HG03558 (cell line): ENCODE measurements around the gene INSRR.

Source experiments
- ATAC-seq: cut with Tn5 transposase; IDR thresholded peaks from one replicate; pipeline ENCODE4 v1.9.1; 2021; ENCODE audit warnings: moderate number of reproducible peaks; ENCODE audit not compliant: unreplicated experiment; ENCODE audit errors: extremely low read depth

Gene INSRR

GRCh38 chr1:156894711-156895454 lies 36.0 kb upstream of the INSRR start:
- ATAC-seq, result no peak

GRCh38 chr1:156894001-156894400 lies 35.1 kb upstream of the INSRR start:
- ATAC-seq, result no peak

DNA sequence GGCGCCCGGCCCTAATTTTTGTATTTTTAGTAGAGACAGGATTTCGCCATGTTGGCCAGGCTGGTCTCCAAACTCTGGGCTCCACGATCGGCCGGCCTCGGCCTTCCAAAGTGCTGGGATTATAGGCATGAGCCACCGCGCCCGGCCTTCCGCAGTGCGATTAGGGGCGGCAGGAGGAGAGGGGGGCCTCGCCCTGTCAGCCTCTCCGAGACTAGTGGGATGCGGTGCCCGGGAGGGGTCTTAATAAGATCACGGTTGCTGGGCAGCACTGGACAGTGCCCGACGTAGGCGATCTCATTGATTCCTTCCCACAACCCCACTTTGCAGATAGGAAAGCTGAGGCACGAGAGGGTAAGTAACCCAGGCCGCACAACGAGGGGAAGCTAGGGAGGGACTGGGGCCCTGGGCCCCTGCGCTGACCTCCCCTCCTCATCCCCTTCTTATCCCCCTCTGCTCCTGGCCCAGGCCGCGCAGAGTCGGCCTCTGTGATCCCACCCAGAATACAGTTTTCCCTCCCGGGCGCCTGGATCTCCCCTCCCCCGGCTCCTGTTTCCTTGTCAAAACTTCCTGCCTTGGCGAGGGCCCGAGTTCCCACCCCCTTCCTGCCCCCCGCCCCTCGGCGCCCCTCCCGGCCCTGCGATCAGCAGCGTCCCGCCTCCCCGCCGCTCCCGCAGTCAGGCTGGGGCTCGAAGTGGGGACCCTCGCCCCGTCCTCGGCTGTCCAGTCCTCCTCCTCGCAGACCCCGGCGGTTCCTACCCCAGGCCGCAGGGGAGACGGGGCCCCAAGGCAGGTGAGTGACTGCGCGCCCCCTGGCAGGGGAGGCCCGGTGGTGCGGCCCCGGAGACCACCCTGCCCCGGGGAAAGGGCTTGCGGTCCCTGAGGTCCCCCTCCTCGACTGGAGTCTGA lies 34.4 kb upstream of the INSRR start, which contains the start of gene PEAR1:
PEAR1 (plus strand) TSS at position 671 of the 906 bp plus-strand sequence. CDS start 10,209 bp downstream, outside the sequence.
- no peak for ATAC-seq

- no peak for ATAC-seq
These were observed 33.5 kb upstream of the INSRR start for GRCh38 chr1:156892190-156893047.

DNA sequence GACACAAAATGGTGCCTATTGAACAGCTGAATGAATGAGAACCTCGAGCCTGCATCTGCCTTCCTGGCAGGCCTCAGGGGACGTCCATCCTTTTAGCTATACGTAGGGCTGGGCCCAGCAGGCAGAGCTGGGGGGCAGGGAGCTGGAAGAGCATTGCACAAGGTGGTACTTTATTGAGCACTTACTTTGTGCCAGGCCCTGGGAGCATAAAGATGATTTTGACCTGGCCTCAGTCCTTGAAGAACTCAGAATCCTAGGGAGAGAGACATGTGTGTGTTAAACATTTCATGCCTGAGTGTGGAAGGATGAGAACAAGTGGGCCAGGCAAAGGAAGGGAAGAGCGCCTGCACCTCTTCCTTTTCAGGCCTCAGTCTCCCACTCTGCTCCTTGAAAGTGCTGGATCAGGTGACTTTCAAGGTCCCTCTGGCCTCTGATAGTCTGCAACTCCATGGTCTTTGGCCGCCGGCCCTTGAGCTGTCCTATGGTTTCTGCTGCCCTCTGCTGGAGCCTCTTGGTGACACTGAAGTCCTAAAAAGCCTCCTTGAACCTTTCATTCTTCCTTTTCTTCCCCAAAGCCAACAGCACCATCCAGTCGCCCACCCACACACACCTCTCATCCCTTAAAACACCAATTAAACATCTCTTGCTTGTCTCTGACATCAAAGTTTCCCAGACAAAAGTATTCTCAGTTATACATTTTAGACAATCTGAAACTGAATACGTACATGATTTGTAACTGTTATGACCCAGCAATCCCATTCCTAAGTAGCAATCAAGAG lies 31.1 kb upstream of the INSRR start:
- ATAC-seq, result no peak

DNA sequence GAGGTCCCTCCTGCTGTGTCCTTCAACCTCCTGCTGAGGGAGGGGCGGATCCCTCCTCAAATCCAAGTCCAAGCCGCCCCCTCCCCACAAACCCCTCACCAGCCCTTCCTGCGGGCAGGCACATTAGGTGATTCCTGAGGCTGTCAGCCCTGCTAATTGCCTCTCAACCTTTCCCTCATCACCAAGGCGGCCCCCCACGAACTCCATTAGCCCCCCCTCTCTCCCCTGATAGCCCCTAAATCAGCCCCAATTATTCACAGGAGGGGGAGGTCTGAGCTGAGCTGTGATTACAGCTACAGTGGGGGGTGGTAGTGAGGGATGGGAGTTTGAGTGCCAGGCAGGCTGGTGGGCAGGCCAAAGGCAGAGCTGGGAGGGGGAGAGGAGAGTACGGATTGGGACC lies 28.8 kb upstream of the INSRR start:
- ATAC-seq, result no peak

- ATAC-seq, result no peak
These were observed 28.4 kb upstream of the INSRR start for GRCh38 chr1:156887317-156887716.

DNA sequence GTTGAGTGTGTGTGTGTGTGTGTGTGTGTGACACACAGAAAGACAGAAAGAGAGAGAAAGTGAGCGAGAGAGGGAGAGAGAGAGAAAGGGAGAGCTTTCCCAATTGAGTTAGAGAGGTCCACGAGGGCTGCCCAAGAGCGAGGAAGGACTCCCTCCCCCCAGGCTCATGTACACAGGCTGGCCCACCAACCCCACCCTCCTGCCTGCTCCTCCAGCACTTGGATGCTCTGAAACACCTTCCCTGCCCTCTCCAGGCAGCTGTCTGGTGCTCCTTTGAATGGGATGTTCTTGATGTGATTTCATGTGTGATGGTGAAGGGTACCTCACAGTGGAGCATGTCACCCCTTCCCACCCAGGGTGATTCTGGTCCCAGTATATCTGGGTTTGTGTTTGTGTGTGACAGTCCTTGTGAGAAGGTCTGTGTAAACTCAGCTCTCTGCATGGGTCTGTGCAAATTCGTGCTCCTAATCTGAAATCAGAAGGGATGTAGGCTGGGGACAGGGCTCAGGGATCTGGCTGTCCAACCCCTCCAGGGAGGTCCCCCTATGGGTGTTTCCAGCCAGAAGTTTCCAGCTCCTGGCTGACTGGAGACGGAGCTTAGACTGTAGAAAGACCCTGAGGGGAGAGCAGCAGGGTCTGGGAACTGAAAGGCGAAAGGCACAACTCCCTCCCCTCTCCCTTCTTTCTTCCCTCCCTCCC lies 27.8 kb upstream of the INSRR start:
- ATAC-seq, result no peak

GRCh38 chr1:156885880-156886355 lies 27.0 kb upstream of the INSRR start:
- no peak for ATAC-seq

- no peak for ATAC-seq
These were observed 26.4 kb upstream of the INSRR start for GRCh38 chr1:156885314-156885713.

GRCh38 chr1:156884560-156885184 lies 25.8 kb upstream of the INSRR start:
- no peak for ATAC-seq

- no peak for ATAC-seq
These were observed 25.0 kb upstream of the INSRR start for GRCh38 chr1:156883919-156884318.

DNA sequence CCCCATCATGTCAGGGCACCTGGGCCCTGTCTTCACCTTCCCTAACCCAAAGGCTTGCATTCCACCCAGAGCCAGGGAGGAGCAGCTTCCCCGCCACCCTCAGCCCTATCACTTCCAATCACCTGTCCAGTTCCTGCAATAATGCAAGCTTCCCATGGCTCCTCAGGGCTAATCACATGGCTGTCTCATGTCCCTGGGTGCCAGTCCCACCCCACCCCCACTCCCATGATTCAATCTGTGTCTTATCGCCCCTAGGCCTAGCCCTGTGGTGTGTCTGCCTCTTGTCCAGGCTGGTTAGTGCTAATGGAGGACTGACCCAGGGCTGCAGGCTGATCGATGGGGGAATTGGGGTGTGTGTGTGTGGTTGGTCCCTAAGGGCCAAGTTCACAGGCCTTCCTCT lies 23.6 kb upstream of the INSRR start:
- ATAC-seq, result no peak

GRCh38 chr1:156881663-156882062 lies 22.7 kb upstream of the INSRR start:
- no peak for ATAC-seq

- no peak for ATAC-seq
These were observed 22.2 kb upstream of the INSRR start for GRCh38 chr1:156881101-156881500.

DNA sequence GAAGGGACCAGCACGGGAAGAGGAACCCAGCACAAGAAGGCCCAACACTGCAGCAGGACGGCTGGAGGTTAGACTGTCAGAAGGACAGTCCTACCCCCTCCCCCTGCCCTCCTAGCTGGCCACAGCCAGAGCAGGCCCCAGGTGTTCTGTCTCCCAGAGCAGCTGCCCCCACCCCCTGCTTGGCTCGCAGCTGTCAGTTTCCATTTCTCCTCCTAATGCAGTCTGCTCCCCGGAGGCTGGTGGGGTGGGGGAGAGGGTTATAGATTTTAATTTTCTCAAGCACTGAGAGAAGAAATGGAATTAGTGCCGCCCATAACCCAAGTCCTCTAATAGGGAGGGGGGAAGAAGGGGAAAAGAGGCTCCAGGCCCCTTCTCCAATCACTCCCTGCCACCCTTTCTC lies 21.6 kb upstream of the INSRR start:
- ATAC-seq, result no peak

GRCh38 chr1:156879876-156880275 lies 21.0 kb upstream of the INSRR start:
- ATAC-seq, result no peak

- ATAC-seq, result no peak
These were observed 18.7 kb upstream of the INSRR start for GRCh38 chr1:156877433-156878170.
